Activated B cell treated with CpG ODN at 0.5 μM for 24 hours (primary cell): ENCODE measurements around the gene FLNB. TPM values are rescaled to one million over a fixed set of nuclear protein-coding genes. Genes with fewer than 3 reads are reported as not detected.

Source experiments
- ATAC-seq: fragments of 200-7000 bp; cut with Tn5 transposase; one replicate; pipeline ENCODE4 v1.10.0; 2021; ENCODE audit warnings: low read depth, mild to moderate bottlenecking, moderate library complexity
- CTCF ChIA-PET: fragments of 350-600 bp; sonication (Branson Sonifier 250); formaldehyde crosslinking; loops from one replicate; lab custom pipeline; 2021; ENCODE audit warnings: antibody characterized with exemption; lab: Charles Lee
- POLR2A ChIA-PET: fragments of 350-600 bp; sonication (Branson Sonifier 250); formaldehyde crosslinking; loops from one replicate; lab custom pipeline; 2021; ENCODE audit warnings: antibody characterized with exemption; lab: Charles Lee
- DNase-seq: peaks from one replicate; pipeline ENCODE4 v3.0.0; 2022
- H3K27ac Mint-ChIP-seq: one replicate; pipeline ENCODE4 v1.8.0; 2020; ENCODE audit warnings: mixed read lengths
- H3K27me3 Mint-ChIP-seq: one replicate; pipeline ENCODE4 v1.8.0; 2021; ENCODE audit warnings: mixed read lengths
- H3K36me3 Mint-ChIP-seq: one replicate; pipeline ENCODE4 v1.8.0; 2021; ENCODE audit warnings: low read depth, mixed read lengths
- H3K4me1 Mint-ChIP-seq: one replicate; pipeline ENCODE4 v1.8.0; 2021; ENCODE audit warnings: mixed read lengths
- H3K4me3 Mint-ChIP-seq: one replicate; pipeline ENCODE4 v1.8.0; 2020; ENCODE audit warnings: mild to moderate bottlenecking, mixed read lengths
- H3K9me3 Mint-ChIP-seq: one replicate; pipeline ENCODE4 v1.8.0; 2020; ENCODE audit warnings: mixed read lengths
- CTCF ChIP-seq: fragments of 200-600 bp; IDR thresholded peaks from one replicate; pipeline ENCODE4 v1.8.0; 2022; ENCODE audit warnings: antibody characterized with exemption, mild to moderate bottlenecking
- intact Hi-C: fragments of 100-400 bp; cut with micrococcal nuclease; formaldehyde crosslinking; loops from one replicate; pipeline ENCODE4 v1.15.1; 2024
- total RNA-seq: library from RNA; stranded (reverse); gene quantifications from 2 replicates; pipeline ENCODE4 v1.2.3, GENCODE V29; 2022

Gene FLNB
- total RNA-seq, 1 donor from 2014 or later = 16.7 TPM

GRCh38 chr3:58078610-58079009 is 70.4 kb downstream of the FLNB start:
- Mint-ChIP-seq H3K9me3 (no peaks in the 10 kb centered on the region), H3K27me3 (no peaks in the 10 kb centered on the region), H3K36me3 (peaks cover 38% of the 10 kb centered on the region), H3K4me3 (no peak overlapping the region), H3K27ac (no peak overlapping the region), H3K4me1 (peaks cover 24% of the 10 kb centered on the region)
- POLR2A ChIA-PET = no interaction called here
- intact Hi-C loops = no loop called here
- TF ChIP-seq CTCF = no peak
- CTCF ChIA-PET = no interaction called here
- DNase-seq (no peak), ATAC-seq (no peak)

GRCh38 chr3:58079773-58080172 is 71.6 kb downstream of the FLNB start:
- POLR2A ChIA-PET = interaction anchor here (0.6 kb wide), 1 partner anchor 253 kb away, joined by 3 read pairs; the partner anchor contains the start of gene PXK
- Mint-ChIP-seq H3K4me1 (peaks cover 13% of the 10 kb centered on the region), H3K36me3 (peaks cover 41% of the 10 kb centered on the region), H3K27me3 (no peaks in the 10 kb centered on the region), H3K27ac (no peak overlapping the region), H3K4me3 (no peak overlapping the region), H3K9me3 (no peaks in the 10 kb centered on the region)
- DNase-seq (no peak), ATAC-seq (no peak)
- CTCF ChIA-PET = no interaction called here
- TF ChIP-seq CTCF = no peak
- intact Hi-C loops = no loop called here

GRCh38 chr3:58082047-58082446 is 73.8 kb downstream of the FLNB start:
- intact Hi-C loops = no loop called here
- POLR2A ChIA-PET = no interaction called here
- Mint-ChIP-seq H3K9me3 (no peaks in the 10 kb centered on the region), H3K27ac (no peak overlapping the region), H3K36me3 (peaks cover 48% of the 10 kb centered on the region), H3K4me1 (peaks cover 16% of the 10 kb centered on the region), H3K4me3 (no peak overlapping the region), H3K27me3 (no peaks in the 10 kb centered on the region)
- DNase-seq = no peak
- CTCF ChIA-PET = no interaction called here
- no peak for ATAC-seq
- no peak for TF ChIP-seq CTCF

- intact Hi-C loops = no loop called here
- ATAC-seq (no peak), DNase-seq (no peak)
- TF ChIP-seq CTCF = no peak
- H3K9me3 Mint-ChIP-seq = no peaks in the 10 kb centered on the region
- no peak overlapping the region for H3K27ac Mint-ChIP-seq
- no peak overlapping the region for H3K4me3 Mint-ChIP-seq
- H3K27me3 Mint-ChIP-seq = no peaks in the 10 kb centered on the region
- H3K36me3 Mint-ChIP-seq = peaks cover 34% of the 10 kb centered on the region
- ChIA-PET CTCF (no interaction called here), POLR2A (interaction anchor here (0.7 kb wide), 1 partner anchor 49 kb away, joined by 5 read pairs; no protein-coding TSS in a partner anchor)
- H3K4me1 Mint-ChIP-seq = peaks cover 18% of the 10 kb centered on the region
These were observed 75.9 kb downstream of the FLNB start for GRCh38 chr3:58084166-58084565.

GRCh38 chr3:58084788-58085543 is 76.7 kb downstream of the FLNB start:
- CTCF ChIA-PET = no interaction called here
- H3K4me1 Mint-ChIP-seq = peaks cover 18% of the 10 kb centered on the region

More at GRCh38 chr3:58084788-58085543, 76.7 kb downstream of the FLNB start:
- TF ChIP-seq CTCF = no peak
- Mint-ChIP-seq H3K4me3 (no peak overlapping the region), H3K36me3 (peaks cover 26% of the 10 kb centered on the region), H3K27me3 (no peaks in the 10 kb centered on the region), H3K9me3 (no peaks in the 10 kb centered on the region), H3K27ac (no peak overlapping the region)
- intact Hi-C loops = no loop called here
- POLR2A ChIA-PET = no interaction called here
- DNase-seq = no peak
- ATAC-seq = no peak
